Inflammatory macrophage (primary cell): ENCODE data around the gene PARD3B.
"Not testable (repeated sequence)": the region's sequence is repeated elsewhere in the genome, so short reads cannot be mapped to it uniquely, and the experiment has no call there.

ENCODE experiments used
- DNase-seq, 2 donors: peaks; one replicate each; pipeline ENCODE4 v3.0.0-alpha.2; 2020 to 2022

Gene PARD3B

DNA sequence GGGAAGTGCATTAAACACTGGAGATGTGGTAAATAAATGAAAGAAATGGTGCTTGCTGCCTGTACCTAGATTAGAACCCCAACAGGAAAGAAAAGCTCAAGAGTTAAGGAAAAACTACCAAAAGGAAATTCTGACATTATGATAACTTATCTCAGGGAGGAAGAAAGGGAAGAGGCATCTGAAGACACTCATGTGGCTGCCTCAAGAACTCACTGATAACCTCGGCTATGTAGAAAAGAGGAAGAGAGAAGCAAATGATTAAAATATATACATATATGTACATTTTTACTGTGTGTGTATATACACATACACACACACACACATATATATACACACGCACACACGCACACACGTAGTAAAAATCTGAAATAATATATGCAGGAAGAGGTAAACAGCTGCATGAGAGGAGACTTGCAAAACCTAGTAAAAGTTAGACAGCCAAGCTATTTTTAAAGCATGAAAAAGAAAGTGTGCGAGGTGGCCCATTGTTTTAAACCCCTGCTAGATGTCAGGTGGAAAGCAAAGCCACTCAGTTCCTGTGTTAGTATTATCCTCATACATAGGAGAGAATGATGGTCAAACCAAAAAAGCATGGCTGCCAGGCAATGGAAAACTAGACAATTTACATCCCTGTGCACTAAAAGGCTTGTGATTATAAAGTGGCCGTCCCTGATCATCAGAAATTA, 654.0 kb downstream of the PARD3B start:
- no peak for DNase-seq

DNA sequence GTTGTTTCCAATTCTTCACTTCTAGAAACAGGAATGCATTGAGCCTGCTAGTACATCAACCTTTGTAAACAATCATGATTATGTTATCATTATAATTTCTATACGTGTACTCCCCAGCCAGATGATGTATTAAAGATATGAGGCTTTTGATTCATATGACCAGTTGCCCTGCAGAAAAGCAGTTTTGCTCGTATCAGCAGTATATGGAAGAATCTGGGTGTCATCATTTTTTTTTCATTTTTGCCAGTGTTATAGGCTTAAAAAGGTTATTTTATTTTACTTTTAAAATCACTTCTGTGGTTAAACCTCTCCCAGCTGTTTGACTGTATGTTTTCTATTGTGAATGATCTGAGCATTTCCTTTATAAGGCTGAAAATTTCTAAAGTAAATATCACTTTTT, 665.2 kb downstream of the PARD3B start:
- DNase-seq, result no peak

DNA sequence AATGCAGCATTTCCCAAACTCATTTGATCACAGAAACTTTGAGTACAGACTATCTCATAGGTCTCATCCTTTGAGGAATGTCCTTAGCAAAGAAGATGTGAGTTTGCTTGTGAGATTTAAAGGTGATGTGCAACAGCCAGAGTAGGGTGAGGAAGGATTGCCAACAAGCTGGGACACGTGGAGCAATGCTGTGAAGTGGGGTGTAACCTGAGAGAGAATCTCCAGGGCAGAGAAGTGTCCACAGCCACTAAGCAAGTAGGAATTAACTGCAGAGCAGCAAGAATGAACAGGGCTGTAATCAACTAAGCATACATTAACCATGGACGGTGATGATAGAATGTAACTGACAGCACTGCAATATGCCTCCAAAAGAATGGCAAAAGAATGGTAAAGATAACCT, 667.1 kb downstream of the PARD3B start:
- no peak for DNase-seq

DNA sequence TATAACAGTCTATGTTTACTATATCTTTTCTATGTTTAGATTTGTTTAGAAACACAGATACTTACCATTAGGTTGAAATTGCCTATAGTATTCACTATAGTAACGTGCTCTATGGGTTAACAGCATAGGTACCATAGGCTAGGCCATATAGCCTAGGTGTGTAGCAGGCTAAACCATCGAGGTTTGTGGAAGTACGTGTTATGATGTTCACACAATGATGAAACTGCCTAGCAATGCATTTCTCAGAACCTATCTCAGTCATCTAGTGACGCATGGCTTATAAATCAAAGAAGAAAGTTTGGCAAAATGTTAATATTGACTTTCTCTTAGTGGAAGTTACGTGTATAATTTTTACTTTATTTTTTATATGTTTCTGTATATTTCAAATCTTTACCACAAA, 670.8 kb downstream of the PARD3B start:
- no peak for DNase-seq

DNA sequence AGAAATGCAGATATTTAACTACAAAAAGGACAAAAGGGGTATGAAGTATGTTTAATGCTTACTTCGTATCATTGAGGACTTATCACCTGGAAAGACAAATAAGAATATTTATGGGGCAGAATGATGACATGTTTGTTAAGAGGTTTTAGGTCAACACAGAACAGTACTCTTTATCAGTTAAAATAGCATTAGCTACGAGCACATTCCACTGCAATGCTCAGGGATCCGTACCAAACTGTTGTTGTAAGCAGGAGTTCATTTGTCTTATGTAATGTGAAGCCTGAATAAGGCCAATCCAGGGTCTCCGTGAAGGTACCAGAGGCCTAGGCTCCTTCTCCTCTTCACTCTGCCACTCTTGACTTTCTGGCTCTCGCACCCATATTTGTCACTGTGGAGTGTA, 671.3 kb downstream of the PARD3B start:
- DNase-seq, result no peak

DNA sequence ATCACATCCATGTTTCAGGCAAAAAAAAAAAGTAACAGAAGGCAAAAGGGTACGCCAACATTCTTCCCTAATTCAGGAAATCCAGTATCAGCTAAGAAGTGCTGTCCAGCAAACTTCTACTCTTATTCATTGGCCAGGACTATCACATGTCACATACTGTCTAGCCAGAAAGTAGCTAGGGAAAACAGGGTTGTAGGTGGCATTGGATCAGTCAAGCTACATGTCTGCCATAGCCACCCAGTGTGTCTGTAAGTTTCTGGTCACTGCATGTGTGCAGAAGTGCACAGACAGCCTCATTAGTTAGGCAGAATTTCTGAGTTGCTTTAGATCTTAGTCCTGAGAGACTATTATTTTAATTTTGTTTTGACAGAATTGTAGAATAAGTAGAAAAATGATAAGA, 671.7 kb downstream of the PARD3B start:
- DNase-seq, result no peak

DNA sequence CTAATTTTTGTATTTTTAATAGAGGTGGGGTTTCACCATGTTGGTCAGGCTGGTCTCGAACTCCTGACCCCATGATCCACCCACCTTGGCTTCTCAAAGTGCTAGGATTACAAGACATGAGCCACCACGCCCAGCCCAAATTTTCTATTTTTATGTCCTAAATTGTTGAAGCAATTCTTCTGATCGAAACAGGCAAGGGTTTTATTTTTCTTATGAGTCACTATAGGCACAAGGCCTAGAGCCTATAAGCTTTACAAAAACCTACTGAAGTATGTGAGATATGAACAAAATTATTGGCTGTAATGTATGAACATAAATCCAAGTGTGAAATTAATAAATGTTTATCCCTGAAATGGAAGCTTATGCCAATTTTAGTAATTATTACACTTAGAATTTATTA, 672.8 kb downstream of the PARD3B start:
- no peak for DNase-seq

DNA sequence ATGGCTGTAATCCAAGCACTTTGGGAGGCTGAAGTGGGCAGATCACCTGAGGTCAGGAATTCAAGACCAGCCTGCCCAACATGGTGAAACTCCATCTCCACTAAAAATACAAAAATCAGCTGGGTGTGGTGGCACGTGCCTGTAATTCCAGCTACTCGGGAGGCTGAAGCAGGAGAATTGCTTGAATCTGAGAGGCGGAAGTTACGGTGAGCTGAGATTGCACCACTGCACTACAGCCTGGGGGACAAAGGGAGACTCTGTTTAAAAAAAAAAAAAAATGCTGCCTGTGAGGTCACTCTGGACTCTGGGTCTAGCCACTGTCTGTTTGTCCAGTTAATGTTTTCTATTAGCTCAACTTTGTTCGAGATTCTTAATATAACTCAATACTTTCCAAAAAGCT, 673.5 kb downstream of the PARD3B start:
- not testable (repeated sequence) for DNase-seq

DNA sequence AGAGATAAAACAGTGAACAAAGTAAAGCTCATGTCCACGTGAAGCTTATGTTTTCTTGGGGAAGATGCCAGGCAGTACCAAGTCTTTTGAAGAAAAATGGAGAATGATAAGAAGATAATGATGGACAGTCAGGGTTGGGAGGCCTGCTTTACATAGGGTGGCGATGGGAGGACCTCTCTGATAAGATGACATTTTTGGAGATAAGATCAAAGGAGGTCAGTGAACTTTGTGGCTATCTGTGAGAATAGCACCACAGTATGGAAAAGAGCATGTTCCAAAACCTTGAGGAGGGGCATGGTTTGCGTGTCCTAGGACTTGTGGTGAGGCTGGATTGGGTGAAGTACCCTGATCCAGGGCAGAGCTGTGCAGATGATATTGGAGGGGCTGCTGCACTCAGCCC, 675.3 kb downstream of the PARD3B start:
- DNase-seq, result no peak

DNA sequence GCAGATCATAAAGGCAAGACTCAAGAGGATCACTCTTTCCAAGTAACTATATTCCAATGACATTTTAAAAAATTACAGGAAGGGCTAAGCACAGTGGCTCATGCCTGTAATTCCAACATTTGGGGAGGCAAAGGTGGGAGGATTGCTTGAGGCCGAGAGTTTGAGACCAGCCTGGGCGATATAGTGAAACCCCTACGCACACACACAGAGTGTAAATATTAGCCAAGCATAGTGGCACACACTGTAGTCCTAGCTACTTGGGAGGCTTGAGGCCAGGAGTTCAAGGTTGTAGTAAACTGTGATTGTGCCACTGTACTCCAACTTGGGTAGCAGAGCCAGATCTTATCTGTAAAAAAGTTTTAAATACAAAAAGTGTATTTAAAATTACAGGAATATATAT, 686.8 kb downstream of the PARD3B start:
- DNase-seq, result no peak

DNA sequence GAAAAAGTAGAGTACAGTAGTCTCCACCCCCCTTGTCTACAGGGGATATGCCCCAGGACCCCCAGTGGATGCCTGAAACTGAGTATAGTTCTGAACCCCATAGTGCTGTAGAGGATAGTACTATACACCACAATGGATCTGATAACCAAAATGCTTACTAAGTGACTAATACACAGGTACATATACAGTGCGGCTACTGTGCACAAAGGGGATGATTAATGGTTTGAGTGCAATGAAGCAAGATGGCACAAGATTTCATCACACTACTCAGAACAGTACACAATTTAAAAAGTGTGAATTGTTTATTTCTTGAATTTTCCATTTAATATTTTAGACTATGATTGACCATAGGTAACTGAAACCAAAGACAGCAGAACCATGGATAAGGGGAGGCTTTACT, 690.2 kb downstream of the PARD3B start:
- no peak for DNase-seq

DNA sequence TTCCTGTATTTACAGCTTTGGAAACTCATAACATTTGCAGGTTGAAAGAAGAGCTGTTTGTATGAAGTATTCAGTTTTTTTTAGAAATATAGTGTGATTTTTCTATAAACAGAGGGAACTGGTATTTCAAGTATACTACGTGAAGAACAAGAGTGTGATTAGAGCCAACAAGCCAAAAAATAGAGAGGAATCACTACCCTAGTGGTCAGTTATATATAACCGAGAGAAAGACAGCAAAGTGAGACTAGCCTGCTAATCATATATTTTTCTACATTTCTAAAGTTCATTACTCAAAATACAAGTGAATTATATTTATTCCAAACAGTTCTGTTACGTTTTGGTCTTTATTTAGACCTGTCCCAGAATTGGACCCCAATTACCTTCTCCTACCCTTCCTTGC, 692.2 kb downstream of the PARD3B start:
- no peak for DNase-seq

DNA sequence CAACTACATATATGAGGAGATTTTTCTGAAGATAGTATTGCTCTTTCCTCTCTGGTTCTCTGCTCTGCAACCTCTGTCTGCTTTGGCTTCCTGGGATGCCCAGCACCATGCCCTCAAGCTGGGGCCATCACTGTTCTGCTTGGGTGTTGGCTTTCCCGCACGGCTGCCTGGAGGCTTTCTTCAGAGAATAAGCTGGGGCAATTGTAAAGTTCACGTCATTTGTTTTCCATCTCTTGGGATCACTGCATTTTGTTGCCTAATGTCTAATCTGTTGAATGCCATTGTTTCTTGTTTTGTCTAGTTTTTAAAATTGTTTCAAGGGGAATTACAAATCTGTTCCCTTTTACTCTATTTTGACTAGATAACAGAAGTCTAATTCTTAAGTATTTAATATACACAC, 699.7 kb downstream of the PARD3B start:
- DNase-seq, result no peak

DNA sequence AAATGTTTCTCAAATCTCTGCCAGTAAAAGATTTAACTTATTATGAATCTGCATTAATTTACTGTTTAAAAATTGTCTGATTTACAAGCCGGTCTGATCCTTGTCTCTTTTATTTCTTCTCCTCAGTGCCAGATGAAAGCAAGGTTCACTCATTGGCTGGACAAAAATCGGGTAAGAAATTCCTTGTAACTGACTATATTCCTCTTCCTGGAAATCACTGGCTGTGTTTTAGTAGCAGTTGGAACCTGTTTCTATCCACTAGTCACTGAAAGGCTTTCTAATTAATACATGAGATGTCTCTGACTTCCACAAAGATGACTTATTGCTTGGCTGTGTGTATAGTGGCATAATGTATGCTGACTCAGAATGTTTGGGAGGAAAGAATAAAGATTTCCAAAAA, 700.4 kb downstream of the PARD3B start:
- DNase-seq, result no peak

DNA sequence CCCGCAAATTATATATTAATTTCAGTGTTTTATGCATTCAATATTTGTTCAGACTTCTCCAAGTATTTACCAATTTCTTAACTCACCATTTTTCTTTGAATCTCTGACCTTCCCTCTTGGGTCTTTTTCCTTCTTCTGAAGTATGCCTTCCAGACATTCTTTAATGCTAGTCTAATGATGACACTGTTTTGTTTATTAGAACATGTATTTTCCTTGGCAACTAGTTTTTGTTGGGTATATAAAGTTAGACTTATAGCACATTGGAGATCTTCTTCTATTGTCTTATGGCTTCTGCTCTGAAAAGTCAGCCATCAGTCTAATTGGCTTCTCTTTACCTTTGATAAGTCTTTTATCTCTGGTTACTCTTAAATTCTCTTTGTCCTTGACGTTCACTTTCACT, 713.8 kb downstream of the PARD3B start:
- no peak for DNase-seq

DNA sequence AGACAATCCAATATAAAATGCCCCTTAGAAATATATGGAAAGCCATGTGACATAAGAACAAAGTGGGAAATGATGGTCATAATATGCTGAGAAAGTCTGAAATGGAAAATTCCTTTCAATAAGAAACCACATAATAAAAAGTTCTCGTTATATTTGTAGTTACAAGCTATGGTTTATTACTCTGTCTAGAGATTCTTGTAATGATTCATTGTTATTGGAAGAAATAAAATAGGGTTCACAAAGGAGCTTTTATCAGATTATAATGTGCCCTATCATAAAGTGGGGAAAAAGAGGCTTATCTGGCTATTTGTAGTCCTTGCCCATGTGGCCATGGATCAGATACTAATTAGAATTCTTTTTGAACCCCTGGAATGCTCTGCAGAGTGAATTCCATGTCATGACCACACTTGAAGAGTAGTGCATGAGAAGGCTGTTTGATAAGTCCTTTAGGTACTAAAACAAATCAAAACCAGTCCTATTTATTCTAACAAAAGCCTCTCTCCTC, 716.3 kb downstream of the PARD3B start:
- no peak for DNase-seq

DNA sequence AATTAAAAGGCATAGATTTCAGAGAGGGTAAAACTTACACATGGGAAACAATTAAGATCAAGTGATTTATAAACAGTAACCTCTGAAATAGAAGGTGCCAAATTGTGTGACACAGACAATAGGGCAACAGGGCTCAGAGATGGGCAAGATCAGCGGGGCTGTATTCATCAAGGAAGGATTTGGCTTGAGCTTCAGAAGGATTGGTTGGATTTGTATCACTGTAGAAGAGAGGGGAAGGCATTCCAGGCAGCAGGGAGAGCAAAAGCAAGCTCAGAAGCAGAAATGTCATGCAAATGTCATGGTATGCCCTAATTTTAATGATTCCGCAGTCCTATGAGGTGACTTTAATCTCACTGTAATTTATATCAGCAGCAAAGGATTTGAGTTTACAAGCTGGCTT, 722.0 kb downstream of the PARD3B start:
- no peak for DNase-seq

DNA sequence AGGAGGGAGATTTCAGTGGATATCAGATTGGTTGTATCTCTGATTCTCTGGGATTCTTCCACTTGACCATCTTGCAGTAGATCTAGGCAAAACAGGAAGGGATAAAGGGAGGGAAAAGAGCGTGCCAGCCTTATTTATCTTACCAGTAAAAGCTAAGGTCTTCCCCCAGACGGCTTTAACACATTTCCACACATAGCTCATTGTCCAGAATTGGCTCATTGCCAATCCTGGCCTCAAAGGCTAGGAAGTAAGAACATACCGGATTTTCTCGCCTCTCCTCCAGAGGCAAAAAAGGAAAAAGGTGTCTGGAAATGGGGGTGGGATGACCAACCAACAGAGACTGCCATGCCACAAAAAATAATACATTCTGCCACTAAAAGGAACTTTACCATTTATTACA, 725.4 kb downstream of the PARD3B start:
- DNase-seq, result no peak

DNA sequence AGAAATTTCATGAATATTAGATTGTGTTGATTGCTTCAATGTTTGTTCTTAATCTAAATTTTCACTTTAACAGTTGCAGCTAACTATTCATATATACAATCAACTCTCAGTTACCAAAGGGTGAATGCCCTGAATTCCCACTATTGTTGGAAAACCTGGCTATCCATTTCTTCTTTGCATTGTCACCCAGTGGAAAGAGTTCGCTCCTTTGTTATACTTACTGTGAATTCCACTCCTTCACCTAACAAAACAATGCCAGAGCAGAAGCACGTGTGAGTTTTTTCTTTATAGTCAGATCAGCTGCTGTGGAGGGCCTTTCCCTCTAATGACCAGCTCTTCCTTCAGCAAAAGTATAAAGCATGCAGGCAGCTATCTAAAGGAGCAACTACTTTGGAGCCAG, 727.9 kb downstream of the PARD3B start:
- no peak for DNase-seq

DNA sequence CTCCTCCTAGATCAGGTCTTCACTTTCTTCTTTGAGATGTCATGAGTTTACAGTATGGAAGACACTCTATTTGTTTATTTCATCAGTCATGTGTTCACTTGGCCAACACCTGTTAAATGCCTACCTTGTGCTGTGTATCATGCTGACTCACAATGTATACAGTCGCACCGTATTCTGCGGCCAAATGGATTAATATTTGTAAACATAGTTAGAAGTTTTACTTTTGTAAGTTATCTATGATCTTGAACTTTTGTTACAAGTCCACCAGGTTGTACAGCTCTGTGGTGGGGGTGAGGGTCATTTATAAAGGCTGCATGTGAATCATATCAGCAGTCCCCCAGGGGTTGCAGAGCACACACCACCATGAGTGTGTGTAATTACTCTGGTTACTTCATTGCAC, 728.4 kb downstream of the PARD3B start:
- no peak for DNase-seq

DNA sequence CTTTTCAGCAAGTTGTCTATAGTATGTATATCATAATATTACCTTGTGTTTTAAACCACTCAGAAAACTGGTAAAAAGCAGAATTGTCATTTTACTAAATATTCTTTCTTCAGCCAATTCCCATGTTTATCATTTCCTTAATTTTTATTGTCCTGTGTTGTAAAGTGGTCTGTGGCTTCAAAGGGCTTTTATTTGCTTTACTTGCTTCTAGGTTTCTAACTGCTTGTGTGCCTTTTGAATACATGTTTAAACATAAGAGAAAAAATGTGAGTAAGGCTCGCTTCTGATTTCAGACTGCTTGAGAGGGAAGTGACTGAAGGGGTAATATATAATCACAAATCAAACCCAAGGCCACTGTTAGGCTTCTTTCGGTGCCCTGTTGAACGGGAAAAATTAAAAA, 729.5 kb downstream of the PARD3B start:
- no peak for DNase-seq

DNA sequence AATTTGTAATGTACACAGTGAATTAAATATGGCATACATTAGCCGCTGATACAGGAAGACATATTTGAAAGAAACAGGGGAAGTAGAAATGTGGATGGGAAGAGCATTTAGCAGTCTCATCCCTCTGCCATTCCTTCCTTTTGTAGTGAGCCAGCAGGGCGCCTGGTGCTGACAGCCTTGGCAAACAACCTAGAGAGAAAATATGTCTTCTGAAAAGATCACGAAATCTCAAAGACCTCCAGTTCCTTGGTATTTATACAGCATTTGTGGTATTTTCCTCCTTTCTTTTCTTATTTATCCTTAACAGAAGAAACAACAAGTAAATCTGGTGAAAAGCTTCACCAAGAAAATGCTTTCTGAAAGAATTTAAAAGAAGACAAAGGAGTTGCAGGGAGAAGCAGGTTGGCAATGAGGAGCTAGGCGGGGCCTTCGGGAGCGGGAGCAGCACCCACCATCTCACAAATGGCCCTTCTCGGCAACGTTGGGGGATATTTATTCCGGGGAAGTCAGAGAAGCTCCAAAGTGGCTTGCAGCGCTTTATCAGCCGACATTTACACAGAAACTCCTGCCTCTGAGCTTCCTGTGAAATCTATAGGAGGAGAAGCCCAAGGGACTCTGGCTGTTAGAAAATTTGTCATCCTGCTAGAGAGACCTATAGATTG, 731.0 kb downstream of the PARD3B start:
- DNase-seq, result no peak

DNA sequence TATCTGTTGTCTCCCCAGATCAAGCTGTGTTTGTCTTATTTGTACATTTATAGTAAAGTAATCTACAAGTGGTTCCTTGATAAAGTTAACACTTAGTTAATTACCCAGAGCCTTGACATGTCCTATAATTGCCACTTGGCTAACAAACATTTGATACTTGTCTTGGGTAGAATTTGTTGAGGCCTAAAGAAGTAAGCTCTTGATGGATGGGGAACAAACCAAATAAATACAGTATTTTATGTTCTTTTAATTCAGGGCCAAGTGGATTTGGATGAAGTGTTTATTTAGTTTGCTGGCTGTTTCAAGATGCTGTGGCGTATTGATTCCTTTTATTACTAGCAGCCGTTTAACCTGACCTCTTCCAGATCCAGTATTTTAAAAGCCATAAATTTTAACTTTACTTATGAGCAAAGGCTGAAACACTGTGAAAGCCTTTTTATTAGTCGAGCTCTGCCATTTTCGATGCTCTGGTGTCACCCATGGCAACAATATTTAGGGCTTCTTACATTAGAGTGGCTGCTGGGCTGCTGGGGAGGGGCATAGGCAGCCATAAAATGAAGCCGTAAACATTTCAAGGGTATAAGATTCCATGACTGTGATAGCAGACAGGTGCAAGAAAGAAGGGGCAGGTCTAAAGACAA, 735.4 kb downstream of the PARD3B start:
- DNase-seq, result no peak

DNA sequence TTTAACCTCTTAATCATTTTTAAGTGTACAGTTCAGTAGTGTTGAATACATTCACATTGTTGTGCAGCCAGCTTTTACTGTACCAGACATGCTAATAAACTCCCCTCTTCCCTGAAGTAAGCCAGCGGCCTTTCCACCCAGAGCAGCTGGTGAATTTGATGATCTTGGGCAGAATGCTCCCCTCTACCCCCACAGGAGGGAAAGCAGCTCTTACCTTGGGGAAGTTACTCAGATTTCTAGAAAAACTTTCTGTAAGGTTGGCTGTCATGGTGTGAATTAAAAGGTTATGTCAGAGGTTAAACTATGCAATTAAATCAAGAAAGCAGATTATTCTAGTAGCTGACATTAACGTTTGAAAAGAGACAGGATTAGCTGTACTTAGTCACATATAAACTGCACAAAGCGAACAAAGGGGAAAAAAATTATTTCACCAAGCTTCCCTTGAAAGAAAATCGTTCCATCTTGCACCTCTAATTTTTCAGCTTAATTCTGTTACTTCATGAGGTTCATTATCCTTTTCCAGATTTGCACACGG, 738.5 kb downstream of the PARD3B start:
- no peak for DNase-seq
